Measurements from ENCODE around the gene CEP85L. TPM values are rescaled to one million over a fixed set of nuclear protein-coding genes. Genes with fewer than 3 reads are reported as not detected.

Gene CEP85L
- total and polyA plus RNA-seq, 5 donors from 2014 or later = 19.3 to 96.4 (median 27.7) TPM

GRCh38 chr6:118632359-118632758 is 19.0 kb downstream of the CEP85L start:
- Histone ChIP-seq H3K4me3 (ENCODE audit: low read depth, low read length) (no peak overlapping the region), H3K27me3 (ENCODE audit: control insufficient read depth, insufficient read depth, low read length) (no peaks in the 10 kb centered on the region), H3K4me1 (ENCODE audit: control insufficient read depth, insufficient read depth, low read length, poor library complexity, severe bottlenecking) (peaks cover 2% of the 10 kb centered on the region), H3K36me3 (ENCODE audit: control insufficient read depth, insufficient read depth, low read length) (peaks cover 24% of the 10 kb centered on the region), H3K27ac (ENCODE audit: insufficient read depth, low read length, poor library complexity, severe bottlenecking) (no peak overlapping the region), H3K9me3 (ENCODE audit: control insufficient read depth in 2 of 2, low read length in 2 of 2) (no peaks in the 10 kb centered on the region)
- Mint-ChIP-seq H3K27me3 (no peaks in the 10 kb centered on the region), H3K36me3 (peaks cover 46% of the 10 kb centered on the region), H3K9me3 (peaks cover 0 to 1% (median 0%) of the 10 kb centered on the region in 7 donors), H3K4me1 (peaks cover 40 to 74% (median 49%) of the 10 kb centered on the region in 4 donors), H3K4me3 (no peak overlapping the region), H3K27ac (no peak overlapping the region)
- DNase-seq (no peak), ATAC-seq (ENCODE audit: low read depth in 2 of 2) (no peak)

- Histone ChIP-seq H3K9me3 (ENCODE audit: control insufficient read depth in 2 of 2, low read length in 2 of 2) (peaks cover 0 to 7% of the 10 kb centered on the region in 2 experiments), H3K36me3 (ENCODE audit: control insufficient read depth, insufficient read depth, low read length) (peaks cover 34% of the 10 kb centered on the region), H3K27me3 (ENCODE audit: control insufficient read depth, insufficient read depth, low read length) (no peaks in the 10 kb centered on the region), H3K4me1 (ENCODE audit: control insufficient read depth, insufficient read depth, low read length, poor library complexity, severe bottlenecking) (peaks cover 2% of the 10 kb centered on the region), H3K4me3 (ENCODE audit: low read depth, low read length) (no peak overlapping the region), H3K27ac (ENCODE audit: insufficient read depth, low read length, poor library complexity, severe bottlenecking) (no peak overlapping the region)
- no peak for ATAC-seq (ENCODE audit: low read depth in 2 of 2)
- Mint-ChIP-seq H3K27ac (no peak overlapping the region), H3K27me3 (no peaks in the 10 kb centered on the region), H3K4me1 (peaks cover 39 to 67% (median 46%) of the 10 kb centered on the region in 4 donors), H3K9me3 (peaks cover 0 to 6% (median 2%) of the 10 kb centered on the region in 7 donors), H3K36me3 (peaks cover 49% of the 10 kb centered on the region), H3K4me3 (no peak overlapping the region)
- DNase-seq = no peak
These were observed 20.5 kb downstream of the CEP85L start for GRCh38 chr6:118630923-118631322.

GRCh38 chr6:118630067-118630466 is 21.3 kb downstream of the CEP85L start:
- Histone ChIP-seq H3K27me3 (ENCODE audit: control insufficient read depth, insufficient read depth, low read length) (no peaks in the 10 kb centered on the region), H3K4me3 (ENCODE audit: low read depth, low read length) (no peak overlapping the region), H3K27ac (ENCODE audit: insufficient read depth, low read length, poor library complexity, severe bottlenecking) (no peak overlapping the region), H3K4me1 (ENCODE audit: control insufficient read depth, insufficient read depth, low read length, poor library complexity, severe bottlenecking) (peaks cover 2% of the 10 kb centered on the region), H3K36me3 (ENCODE audit: control insufficient read depth, insufficient read depth, low read length) (peaks cover 41% of the 10 kb centered on the region), H3K9me3 (ENCODE audit: control insufficient read depth in 2 of 2, low read length in 2 of 2) (peaks cover 0 to 10% of the 10 kb centered on the region in 2 experiments)
- Mint-ChIP-seq H3K27ac (peak overlapping the region in 1 of 3 donors; percentile 25), H3K4me3 (no peak overlapping the region), H3K36me3 (peaks cover 49% of the 10 kb centered on the region), H3K9me3 (peaks cover 0 to 6% (median 2%) of the 10 kb centered on the region in 7 donors), H3K4me1 (peaks cover 36 to 59% (median 40%) of the 10 kb centered on the region in 4 donors), H3K27me3 (no peaks in the 10 kb centered on the region)
- ATAC-seq (ENCODE audit: low read depth in 2 of 2) = no peak
- DNase-seq = no peak

- DNase-seq (no peak), ATAC-seq (ENCODE audit: low read depth in 2 of 2) (no peak)
- Mint-ChIP-seq H3K9me3 (peaks cover 0 to 6% (median 2%) of the 10 kb centered on the region in 7 donors), H3K36me3 (peaks cover 49% of the 10 kb centered on the region), H3K27me3 (no peaks in the 10 kb centered on the region), H3K27ac (peak overlapping the region in 1 of 3 donors; percentile 49), H3K4me1 (peaks cover 34 to 61% (median 48%) of the 10 kb centered on the region in 4 donors), H3K4me3 (no peak overlapping the region)
- Histone ChIP-seq H3K4me1 (ENCODE audit: control insufficient read depth, insufficient read depth, low read length, poor library complexity, severe bottlenecking) (no peaks in the 10 kb centered on the region), H3K27me3 (ENCODE audit: control insufficient read depth, insufficient read depth, low read length) (no peaks in the 10 kb centered on the region), H3K9me3 (ENCODE audit: control insufficient read depth in 2 of 2, low read length in 2 of 2) (peaks cover 0 to 10% of the 10 kb centered on the region in 2 experiments), H3K36me3 (ENCODE audit: control insufficient read depth, insufficient read depth, low read length) (peaks cover 41% of the 10 kb centered on the region), H3K4me3 (ENCODE audit: low read depth, low read length) (no peak overlapping the region), H3K27ac (ENCODE audit: insufficient read depth, low read length, poor library complexity, severe bottlenecking) (no peak overlapping the region)
These were observed 23.7 kb downstream of the CEP85L start for GRCh38 chr6:118627724-118628123.

GRCh38 chr6:118625833-118626232 is 25.6 kb downstream of the CEP85L start:
- H3K4me3 ChIP-seq (ENCODE audit: low read depth, low read length) = no peak overlapping the region
- H3K27me3 ChIP-seq (ENCODE audit: control insufficient read depth, insufficient read depth, low read length) = no peaks in the 10 kb centered on the region
- no peak overlapping the region for H3K27ac ChIP-seq (ENCODE audit: insufficient read depth, low read length, poor library complexity, severe bottlenecking)
- no peaks in the 10 kb centered on the region for H3K4me1 ChIP-seq (ENCODE audit: control insufficient read depth, insufficient read depth, low read length, poor library complexity, severe bottlenecking)
- H3K27ac Mint-ChIP-seq = no peak overlapping the region
- peaks cover 0 to 10% of the 10 kb centered on the region in 2 experiments for H3K9me3 ChIP-seq (ENCODE audit: control insufficient read depth in 2 of 2, low read length in 2 of 2)
- peaks cover 38% of the 10 kb centered on the region for H3K36me3 Mint-ChIP-seq
- DNase-seq = no peak
- H3K9me3 Mint-ChIP-seq = peaks cover 0 to 6% (median 2%) of the 10 kb centered on the region in 7 donors
- no peak overlapping the region for H3K4me3 Mint-ChIP-seq
- no peak for ATAC-seq (ENCODE audit: low read depth in 2 of 2)
- peaks cover 25 to 68% (median 37%) of the 10 kb centered on the region in 4 donors for H3K4me1 Mint-ChIP-seq
- H3K27me3 Mint-ChIP-seq = no peaks in the 10 kb centered on the region
- peaks cover 30% of the 10 kb centered on the region for H3K36me3 ChIP-seq (ENCODE audit: control insufficient read depth, insufficient read depth, low read length)

GRCh38 chr6:118621799-118622470 is 29.5 kb downstream of the CEP85L start:
- Mint-ChIP-seq H3K4me3 (no peak overlapping the region), H3K27me3 (no peaks in the 10 kb centered on the region), H3K9me3 (peaks cover 0 to 6% (median 2%) of the 10 kb centered on the region in 7 donors), H3K36me3 (peaks cover 11% of the 10 kb centered on the region), H3K4me1 (peaks cover 16 to 58% (median 38%) of the 10 kb centered on the region in 4 donors), H3K27ac (peak overlapping the region; percentile 72 to 85 (median 84))
- peaks cover 0 to 10% of the 10 kb centered on the region in 2 experiments for H3K9me3 ChIP-seq (ENCODE audit: control insufficient read depth in 2 of 2, low read length in 2 of 2)
- H3K4me1 ChIP-seq (ENCODE audit: control insufficient read depth, insufficient read depth, low read length, poor library complexity, severe bottlenecking) = peaks cover 7% of the 10 kb centered on the region
- no peak for ATAC-seq (ENCODE audit: low read depth in 2 of 2)
- H3K27ac ChIP-seq (ENCODE audit: insufficient read depth, low read length, poor library complexity, severe bottlenecking) = no peak overlapping the region
- DNase-seq = no peak
- H3K27me3 ChIP-seq (ENCODE audit: control insufficient read depth, insufficient read depth, low read length) = no peaks in the 10 kb centered on the region
- H3K4me3 ChIP-seq (ENCODE audit: low read depth, low read length) = no peak overlapping the region
- peaks cover 21% of the 10 kb centered on the region for H3K36me3 ChIP-seq (ENCODE audit: control insufficient read depth, insufficient read depth, low read length)

GRCh38 chr6:118620202-118620601 is 31.2 kb downstream of the CEP85L start:
- Mint-ChIP-seq H3K36me3 (peaks cover 3% of the 10 kb centered on the region), H3K4me1 (peaks cover 20 to 67% (median 34%) of the 10 kb centered on the region in 4 donors), H3K4me3 (no peak overlapping the region), H3K27me3 (no peaks in the 10 kb centered on the region), H3K9me3 (no peaks in the 10 kb centered on the region), H3K27ac (peak overlapping the region in 2 of 3 donors; percentile 32 to 85)
- Histone ChIP-seq H3K36me3 (ENCODE audit: control insufficient read depth, insufficient read depth, low read length) (peaks cover 6% of the 10 kb centered on the region), H3K9me3 (ENCODE audit: control insufficient read depth in 2 of 2, low read length in 2 of 2) (no peaks in the 10 kb centered on the region), H3K4me1 (ENCODE audit: control insufficient read depth, insufficient read depth, low read length, poor library complexity, severe bottlenecking) (peaks cover 7% of the 10 kb centered on the region), H3K27ac (ENCODE audit: insufficient read depth, low read length, poor library complexity, severe bottlenecking) (no peak overlapping the region), H3K4me3 (ENCODE audit: low read depth, low read length) (no peak overlapping the region), H3K27me3 (ENCODE audit: control insufficient read depth, insufficient read depth, low read length) (no peaks in the 10 kb centered on the region)
- ATAC-seq (ENCODE audit: low read depth in 2 of 2) (no peak), DNase-seq (no peak)
